OCI-LY1 (cell line): ENCODE measurements around the gene TMEM151B.

Experiments
- H2AFZ ChIP-seq: fragments of 200-600 bp; sonication (generic), shearing (Covaris generic); 2 replicates; pipeline ENCODE4 v1.6.0; 2014; ENCODE audit warnings: antibody characterized with exemption, mild to moderate bottlenecking, low read length
- H3F3A ChIP-seq: fragments of 200-600 bp; sonication (generic), shearing (Covaris generic); 2 replicates; pipeline ENCODE4 v1.6.0; 2014; ENCODE audit warnings: mild to moderate bottlenecking, antibody characterized with exemption, low read length, moderate library complexity; ENCODE audit not compliant: insufficient read depth
- H3K27ac ChIP-seq: fragments of 200-600 bp; sonication (generic); 2 replicates; pipeline ENCODE4 v1.5.1; 2014; ENCODE audit warnings: low read length, mixed run types, mild to moderate bottlenecking, low read depth; ENCODE audit not compliant: poor library complexity, severe bottlenecking
- H3K27me3 ChIP-seq: fragments of 200-600 bp; sonication (generic); 2 replicates; pipeline ENCODE4 v1.6.0; 2014; ENCODE audit warnings: antibody characterized with exemption, mild to moderate bottlenecking, low read length, moderate library complexity; ENCODE audit not compliant: insufficient read depth
- H3K36me3 ChIP-seq: fragments of 200-600 bp; sonication (generic); 2 replicates; pipeline ENCODE4 v1.6.1; 2014; ENCODE audit warnings: mild to moderate bottlenecking, antibody characterized with exemption, low read length, moderate library complexity, mixed read lengths; ENCODE audit not compliant: insufficient read depth
- H3K4me1 ChIP-seq: fragments of 200-600 bp; sonication (generic); 2 replicates; pipeline ENCODE4 v1.5.1; 2014; ENCODE audit warnings: mild to moderate bottlenecking, low read length, moderate library complexity; ENCODE audit not compliant: insufficient read depth, severe bottlenecking
- H3K4me2 ChIP-seq: fragments of 200-600 bp; sonication (generic), shearing (Covaris generic); 2 replicates; pipeline ENCODE4 v1.6.1; 2014; ENCODE audit warnings: low read length
- H3K4me3 ChIP-seq: fragments of 200-600 bp; sonication (generic); 2 replicates; pipeline ENCODE4 v1.5.1; 2014; ENCODE audit warnings: low read length, low read depth, mild to moderate bottlenecking, mixed read lengths; ENCODE audit not compliant: poor library complexity, severe bottlenecking
- H3K79me2 ChIP-seq: fragments of 200-600 bp; shearing (Covaris generic); 2 replicates; pipeline ENCODE4 v1.6.1; 2016; ENCODE audit warnings: mixed run types, low read length, mixed read lengths; ENCODE audit not compliant: insufficient read depth
- H3K9ac ChIP-seq: fragments of 200-600 bp; sonication (generic), shearing (Covaris generic); 2 replicates; pipeline ENCODE4 v1.6.1; 2014; ENCODE audit warnings: mild to moderate bottlenecking, low read length, mixed read lengths
- H3K9me2 ChIP-seq: fragments of 200-600 bp; sonication (generic), shearing (Covaris generic); 2 replicates; pipeline ENCODE4 v1.6.1; 2014; ENCODE audit warnings: low read depth, mild to moderate bottlenecking, low read length, mixed read lengths
- H3K9me3 ChIP-seq: fragments of 200-600 bp; shearing (Covaris generic); 2 replicates; pipeline ENCODE4 v1.6.1; 2014; ENCODE audit warnings: low read length, mixed read lengths
- H4K20me1 ChIP-seq: fragments of 200-600 bp; sonication (generic), shearing (Covaris generic); 2 replicates; pipeline ENCODE4 v1.6.0; 2016; ENCODE audit warnings: mild to moderate bottlenecking, low read length; ENCODE audit not compliant: insufficient read depth
- EZH2 ChIP-seq: fragments of 200-600 bp; sonication (generic), shearing (Covaris generic); IDR thresholded peaks from 2 replicates; pipeline ENCODE4 v1.8.0; 2017; ENCODE audit warnings: borderline replicate concordance, mixed run types, mild to moderate bottlenecking, antibody characterized with exemption, low read length, moderate library complexity, mixed read lengths
- TF ChIP-seq, protein P1 (sequence below): fragments of 200-600 bp; sonication (generic), shearing (Covaris generic); IDR thresholded peaks from 2 replicates; pipeline ENCODE4 v1.5.1; 2017; ENCODE audit warnings: mild to moderate bottlenecking, antibody characterized with exemption, low read length, moderate library complexity, mixed read lengths

Gene TMEM151B

DNA sequence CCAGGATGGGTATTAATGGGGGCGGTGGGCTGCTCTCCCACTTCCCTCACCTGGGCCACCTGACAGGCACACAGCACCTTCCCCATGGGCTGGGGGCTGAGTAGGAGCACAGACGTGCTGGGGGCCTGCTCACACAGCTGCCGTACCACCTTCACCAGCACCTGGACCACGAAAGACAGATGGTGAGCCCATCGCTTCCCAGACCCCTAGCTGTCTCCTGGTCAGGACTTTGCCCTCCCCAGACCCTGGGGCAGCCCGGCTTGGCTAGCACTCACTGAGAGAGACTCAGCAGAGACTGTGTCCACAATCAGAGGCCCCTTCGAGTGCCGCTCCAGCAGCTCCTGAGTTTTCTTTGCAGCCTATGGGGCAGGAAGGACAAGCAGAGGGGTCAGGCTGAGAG, 30.9 kb downstream of the TMEM151B start:
- Histone ChIP-seq H3K9ac (no peak overlapping the region), H3K4me3 (no peak overlapping the region), H3K27me3 (no peaks in the 10 kb centered on the region), H3K4me2 (no peak overlapping the region), H3K9me3 (no peaks in the 10 kb centered on the region), H2AFZ (no peak overlapping the region), H4K20me1 (no peaks in the 10 kb centered on the region), H3K4me1 (no peaks in the 10 kb centered on the region), H3K27ac (no peak overlapping the region), H3K9me2 (no peaks in the 10 kb centered on the region), H3F3A (no peaks in the 10 kb centered on the region), H3K36me3 (peaks cover 56% of the 10 kb centered on the region), H3K79me2 (no peaks in the 10 kb centered on the region)
- no peak for TF ChIP-seq EZH2
- TF ChIP-seq, protein P1, sequence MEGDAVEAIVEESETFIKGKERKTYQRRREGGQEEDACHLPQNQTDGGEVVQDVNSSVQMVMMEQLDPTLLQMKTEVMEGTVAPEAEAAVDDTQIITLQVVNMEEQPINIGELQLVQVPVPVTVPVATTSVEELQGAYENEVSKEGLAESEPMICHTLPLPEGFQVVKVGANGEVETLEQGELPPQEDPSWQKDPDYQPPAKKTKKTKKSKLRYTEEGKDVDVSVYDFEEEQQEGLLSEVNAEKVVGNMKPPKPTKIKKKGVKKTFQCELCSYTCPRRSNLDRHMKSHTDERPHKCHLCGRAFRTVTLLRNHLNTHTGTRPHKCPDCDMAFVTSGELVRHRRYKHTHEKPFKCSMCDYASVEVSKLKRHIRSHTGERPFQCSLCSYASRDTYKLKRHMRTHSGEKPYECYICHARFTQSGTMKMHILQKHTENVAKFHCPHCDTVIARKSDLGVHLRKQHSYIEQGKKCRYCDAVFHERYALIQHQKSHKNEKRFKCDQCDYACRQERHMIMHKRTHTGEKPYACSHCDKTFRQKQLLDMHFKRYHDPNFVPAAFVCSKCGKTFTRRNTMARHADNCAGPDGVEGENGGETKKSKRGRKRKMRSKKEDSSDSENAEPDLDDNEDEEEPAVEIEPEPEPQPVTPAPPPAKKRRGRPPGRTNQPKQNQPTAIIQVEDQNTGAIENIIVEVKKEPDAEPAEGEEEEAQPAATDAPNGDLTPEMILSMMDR = no peak

- no peaks in the 10 kb centered on the region for H4K20me1 ChIP-seq
- H2AFZ ChIP-seq = no peak overlapping the region
- no peaks in the 10 kb centered on the region for H3K27me3 ChIP-seq
- H3K27ac ChIP-seq = no peak overlapping the region
- H3K79me2 ChIP-seq = no peaks in the 10 kb centered on the region
- no peak overlapping the region for H3K9ac ChIP-seq
- H3K9me3 ChIP-seq = no peaks in the 10 kb centered on the region
- no peaks in the 10 kb centered on the region for H3F3A ChIP-seq
- H3K4me2 ChIP-seq = no peak overlapping the region
- no peaks in the 10 kb centered on the region for H3K4me1 ChIP-seq
- TF ChIP-seq, protein P1 = no peak
- no peak for TF ChIP-seq EZH2
- peaks cover 64% of the 10 kb centered on the region for H3K36me3 ChIP-seq
- H3K9me2 ChIP-seq = no peaks in the 10 kb centered on the region
- H3K4me3 ChIP-seq = no peak overlapping the region
Observed at GRCh38 chr6:44301782-44302564, 31.7 kb downstream of the TMEM151B start.

- Histone ChIP-seq H2AFZ (no peak overlapping the region), H3K79me2 (no peaks in the 10 kb centered on the region), H3K36me3 (peaks cover 71% of the 10 kb centered on the region), H3K9me2 (no peaks in the 10 kb centered on the region), H3K27ac (no peak overlapping the region), H3K4me1 (no peaks in the 10 kb centered on the region), H3K4me2 (no peak overlapping the region), H3K27me3 (no peaks in the 10 kb centered on the region), H3K9ac (no peak overlapping the region), H4K20me1 (no peaks in the 10 kb centered on the region), H3K4me3 (no peak overlapping the region), H3F3A (no peaks in the 10 kb centered on the region), H3K9me3 (no peaks in the 10 kb centered on the region)
- TF ChIP-seq EZH2 = no peak
- TF ChIP-seq, protein P1 = no peak
Observed at GRCh38 chr6:44302856-44303255, 32.6 kb downstream of the TMEM151B start.
